HG03097 (cell line): Measurements from ENCODE around the gene STX8.
"Not testable (repeated sequence)": the region's sequence is repeated elsewhere in the genome, so short reads cannot be mapped to it uniquely, and the experiment has no call there.

Experiments used
- ATAC-seq: cut with Tn5 transposase; IDR thresholded peaks from one replicate; pipeline ENCODE4 v1.9.1; 2021; ENCODE audit not compliant: unreplicated experiment, low FRiP score

Gene STX8

DNA sequence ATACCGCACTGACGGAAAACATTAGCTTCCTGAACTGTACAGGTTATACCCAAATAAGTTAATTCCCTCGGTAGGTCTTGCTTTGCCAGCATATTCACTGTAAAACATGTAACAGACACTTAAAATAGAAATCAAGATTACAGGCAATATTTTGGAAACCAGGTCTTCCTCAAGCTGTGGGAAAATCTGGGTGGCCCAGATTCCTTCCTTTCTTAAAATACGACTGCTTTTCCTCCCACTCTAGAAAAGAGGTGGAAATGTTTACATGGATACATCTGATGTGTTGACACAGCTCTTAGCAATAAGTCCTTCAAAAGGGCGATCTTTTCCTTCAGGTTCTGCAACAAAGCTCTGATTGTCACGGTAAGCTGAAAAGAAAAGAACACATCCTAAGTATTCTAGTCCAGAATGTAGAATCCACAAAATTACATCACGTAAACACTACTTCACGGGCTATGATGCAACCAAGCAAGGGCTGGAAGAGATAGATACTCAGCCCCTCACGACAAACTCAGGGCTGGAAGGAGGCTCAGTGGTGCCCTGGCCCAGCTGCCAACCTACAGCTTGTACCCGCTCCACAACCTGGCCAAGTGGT, 18.4 kb downstream of the STX8 start:
- no peak for ATAC-seq

DNA sequence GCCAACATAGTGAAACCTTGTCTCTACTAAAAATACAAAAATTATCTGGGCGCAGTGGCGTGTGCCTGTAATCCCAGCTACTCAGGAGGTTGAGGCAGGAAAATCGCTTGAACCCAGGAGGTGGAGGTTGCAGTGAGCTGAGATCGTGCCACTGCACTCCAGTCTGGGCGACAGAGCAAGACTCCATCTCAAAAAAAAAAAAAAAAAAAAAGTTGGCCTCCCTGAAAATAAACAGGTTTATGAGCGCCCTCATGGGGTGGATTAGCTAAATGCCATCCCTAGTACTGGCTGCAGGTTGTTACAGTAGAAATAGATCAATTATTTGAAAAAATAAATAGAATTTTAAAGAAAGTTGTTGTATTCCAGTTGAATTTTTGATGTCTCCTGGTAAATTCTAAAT, 20.9 kb downstream of the STX8 start:
- ATAC-seq: not testable (repeated sequence)

DNA sequence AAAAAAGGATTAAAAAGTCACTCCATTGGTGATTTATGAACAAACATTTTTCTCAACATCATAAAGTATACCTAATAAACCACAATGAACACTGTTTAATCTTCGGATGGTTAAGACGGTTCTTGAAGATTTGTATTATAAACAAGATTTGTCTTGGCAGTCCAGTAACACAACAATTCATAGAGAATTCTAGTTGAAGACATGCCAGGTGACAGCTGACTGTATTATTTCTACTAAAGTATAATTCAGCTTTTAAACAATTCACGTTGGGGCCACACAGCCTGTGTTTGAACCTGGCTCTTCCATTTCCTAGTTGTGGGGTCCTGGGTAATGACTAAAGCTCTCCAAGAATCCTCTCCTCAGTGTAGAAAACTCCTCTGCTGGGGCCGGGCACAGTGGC, 22.0 kb downstream of the STX8 start:
- no peak for ATAC-seq

DNA sequence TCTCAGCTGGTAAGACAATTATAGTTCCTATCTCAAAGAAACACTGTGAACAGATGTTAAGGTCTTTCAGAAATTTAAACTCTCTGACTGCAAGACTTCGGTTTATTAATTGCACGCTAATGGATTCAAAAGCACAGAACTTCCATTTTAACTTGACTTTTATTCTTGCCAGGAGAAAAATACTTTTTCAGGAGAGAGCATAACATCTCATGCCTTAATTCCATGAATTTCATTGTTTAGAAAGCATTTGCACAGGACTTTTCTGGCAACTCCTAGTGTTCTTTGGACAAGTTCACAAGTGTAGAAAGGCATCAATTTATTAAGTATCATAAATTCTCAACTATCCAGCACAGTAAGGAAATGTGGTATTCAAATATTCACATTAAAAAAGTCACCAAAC, 22.4 kb downstream of the STX8 start:
- no peak for ATAC-seq

DNA sequence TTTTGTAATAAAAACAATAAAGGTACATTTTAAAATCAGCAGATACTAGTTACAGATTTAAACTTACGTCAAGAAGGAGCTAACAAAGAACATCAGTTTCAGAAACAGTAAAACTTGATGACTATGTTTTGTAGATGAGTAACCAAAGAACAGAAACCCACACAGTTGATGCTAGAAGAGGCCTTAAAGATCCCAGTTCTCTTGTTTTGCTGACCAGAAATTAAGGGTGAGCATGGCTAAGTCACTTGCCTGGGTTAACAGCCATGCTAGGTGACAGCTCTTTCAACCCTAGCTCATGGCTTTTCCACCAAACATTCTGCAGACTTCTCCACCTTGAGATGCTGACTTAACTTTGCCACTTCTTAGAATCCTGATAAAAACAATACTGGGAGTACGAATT, 26.4 kb downstream of the STX8 start:
- ATAC-seq: no peak

DNA sequence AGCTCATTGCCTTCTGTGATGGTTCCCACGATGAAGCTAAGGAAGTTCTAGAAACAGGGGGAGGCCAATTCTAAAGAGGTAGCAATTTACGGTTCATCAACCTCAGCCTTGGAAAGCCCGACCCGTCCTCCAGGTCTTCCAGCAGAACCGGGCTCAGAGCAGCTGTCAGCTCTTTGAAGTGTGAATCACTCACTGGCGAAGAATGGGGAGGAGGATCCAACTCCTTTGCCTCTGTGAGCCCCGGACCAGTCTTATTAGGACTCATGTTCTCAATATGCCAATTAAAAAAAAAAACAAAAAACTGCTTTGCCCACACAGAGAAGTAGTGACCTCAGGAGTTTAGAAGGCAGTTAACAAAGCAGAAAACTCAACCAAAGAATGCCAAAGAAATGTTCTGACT, 31.4 kb downstream of the STX8 start:
- ATAC-seq: no peak

DNA sequence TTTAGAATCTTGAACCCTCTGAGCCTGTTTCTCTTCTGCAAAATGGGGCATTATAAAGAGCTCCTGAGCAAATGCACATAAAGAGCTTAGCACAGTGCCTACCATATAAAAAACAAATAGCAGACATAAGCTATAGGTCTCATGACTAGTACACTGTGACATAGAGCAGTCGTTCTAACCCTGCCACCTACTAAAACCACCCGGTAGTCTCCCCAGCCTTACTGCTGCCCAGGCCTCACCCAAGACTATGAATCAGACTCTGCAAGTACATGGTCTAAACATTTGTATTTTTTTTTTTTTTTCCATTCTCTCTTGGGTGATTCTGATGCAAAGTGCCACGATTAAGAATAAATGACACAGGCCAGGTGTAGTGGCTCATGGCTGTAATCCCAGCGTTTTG, 33.9 kb downstream of the STX8 start:
- ATAC-seq: no peak

DNA sequence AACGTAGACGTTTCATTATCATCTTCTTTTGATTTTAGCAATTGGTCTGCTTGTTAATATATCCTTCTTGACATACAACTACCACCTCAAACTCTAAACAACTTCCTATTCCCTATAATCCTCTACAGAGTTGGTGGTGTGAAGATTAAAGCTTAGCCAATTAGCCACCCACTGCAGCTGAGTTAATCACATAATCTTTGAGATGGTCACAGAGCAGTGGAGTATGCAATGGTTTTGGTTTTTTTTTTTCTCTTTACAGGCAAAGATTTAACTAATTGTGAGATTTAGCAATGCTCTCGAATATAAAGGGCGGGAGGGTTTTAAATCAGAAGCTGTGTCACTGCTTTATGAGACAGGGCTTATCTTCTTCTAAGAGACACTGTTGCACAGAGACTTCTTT, 37.0 kb downstream of the STX8 start:
- no peak for ATAC-seq

DNA sequence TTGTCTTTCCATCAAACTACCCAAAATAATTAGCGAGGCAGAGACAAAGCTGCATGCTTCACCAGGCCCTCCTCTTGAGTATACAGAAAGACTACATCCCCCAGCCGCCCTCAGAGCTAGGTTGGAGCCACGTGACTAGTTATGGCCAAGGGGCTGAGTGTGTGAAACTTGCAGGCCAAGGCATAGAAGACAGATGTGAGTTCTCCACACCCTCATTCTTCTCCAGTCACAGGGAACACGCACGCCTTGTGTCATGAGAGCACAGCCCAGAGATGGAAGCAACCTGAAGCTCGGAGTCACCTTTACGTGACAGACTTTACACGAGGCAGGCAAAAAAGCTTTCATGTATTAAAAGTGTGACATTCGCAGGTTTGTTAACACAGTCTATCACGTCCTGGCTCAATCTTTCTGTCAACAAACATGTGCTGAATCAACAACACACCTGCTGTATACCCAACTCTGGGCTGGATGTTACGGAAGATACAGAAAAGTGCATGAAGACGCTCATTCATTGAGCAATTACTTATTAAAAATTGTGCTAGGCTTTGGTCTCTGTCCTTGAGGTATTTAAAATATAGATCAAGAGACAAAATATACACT, 38.3 kb downstream of the STX8 start:
- ATAC-seq: no peak

DNA sequence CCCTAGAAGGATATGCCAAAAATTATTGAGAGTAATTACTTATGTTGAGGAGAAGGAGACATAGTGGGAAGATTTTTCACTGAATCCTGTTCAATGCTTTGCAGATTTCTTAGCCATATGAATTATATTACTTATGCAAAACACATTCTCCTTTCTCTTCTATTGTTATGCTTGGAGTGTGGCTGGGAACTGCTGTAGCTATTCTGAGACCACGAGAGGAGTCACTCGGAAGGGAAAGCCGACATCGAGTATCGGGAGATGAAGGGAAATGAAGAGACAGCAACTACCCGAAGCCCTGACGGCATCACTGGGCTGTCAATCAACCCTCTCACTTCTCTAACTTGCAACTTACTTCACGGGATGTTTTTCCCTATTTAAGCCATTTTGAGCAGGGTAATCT, 39.6 kb downstream of the STX8 start:
- no peak for ATAC-seq

DNA sequence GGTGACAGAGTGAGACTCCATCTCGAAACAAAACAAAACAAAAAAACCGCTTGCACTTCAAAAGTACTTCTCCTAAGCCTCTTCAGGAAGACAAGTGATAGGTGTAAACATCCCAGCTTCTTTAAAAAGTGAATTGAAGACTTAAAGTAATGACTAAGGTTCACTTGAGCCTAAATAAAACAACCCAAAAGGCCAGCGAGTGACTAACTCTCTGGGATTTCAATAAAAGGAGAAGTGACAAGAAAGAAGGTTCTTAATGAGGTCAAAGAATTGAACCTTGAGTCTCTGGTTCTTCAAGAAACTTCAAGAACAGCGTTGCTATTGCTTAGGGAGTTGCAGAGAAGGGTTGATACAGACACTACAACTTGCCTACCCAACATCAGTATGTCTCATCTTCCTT, 42.2 kb downstream of the STX8 start:
- no peak for ATAC-seq

DNA sequence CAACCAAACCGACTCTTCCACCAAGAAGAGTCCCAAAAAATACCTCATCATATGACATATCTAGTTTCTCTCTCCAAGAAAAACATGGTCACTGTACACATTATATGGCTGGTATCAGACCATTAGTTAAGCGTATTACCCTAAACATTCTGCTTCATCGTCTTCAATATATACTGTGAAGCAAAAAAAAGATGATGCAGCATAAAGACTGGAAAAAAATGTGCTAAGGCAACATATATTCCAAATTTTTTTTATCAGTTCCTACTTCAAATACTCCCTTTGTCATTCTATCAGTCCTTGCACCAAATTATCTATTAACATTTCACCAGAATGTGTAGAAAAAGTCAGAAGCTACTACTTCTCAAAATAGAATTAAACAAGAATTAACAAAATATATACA, 42.9 kb downstream of the STX8 start:
- no peak for ATAC-seq

DNA sequence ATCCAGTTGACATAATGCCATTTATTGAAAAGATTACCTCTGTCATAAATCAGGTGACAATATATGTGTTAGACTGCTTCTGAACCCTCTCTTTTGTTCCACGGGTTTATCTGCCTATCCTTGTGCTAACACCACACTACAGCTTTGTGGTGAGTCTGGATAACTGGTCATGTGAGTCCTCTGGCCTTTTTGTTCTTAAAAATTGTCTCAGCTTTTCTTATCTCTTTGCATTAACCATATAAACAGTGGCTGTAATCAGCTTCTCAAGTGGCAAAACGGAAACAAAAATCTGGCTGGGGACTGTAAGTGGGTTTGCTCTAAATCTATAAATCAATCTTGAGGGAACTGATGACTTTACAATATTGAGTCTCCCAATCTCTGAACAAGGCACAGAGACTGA, 44.6 kb downstream of the STX8 start:
- ATAC-seq: no peak

DNA sequence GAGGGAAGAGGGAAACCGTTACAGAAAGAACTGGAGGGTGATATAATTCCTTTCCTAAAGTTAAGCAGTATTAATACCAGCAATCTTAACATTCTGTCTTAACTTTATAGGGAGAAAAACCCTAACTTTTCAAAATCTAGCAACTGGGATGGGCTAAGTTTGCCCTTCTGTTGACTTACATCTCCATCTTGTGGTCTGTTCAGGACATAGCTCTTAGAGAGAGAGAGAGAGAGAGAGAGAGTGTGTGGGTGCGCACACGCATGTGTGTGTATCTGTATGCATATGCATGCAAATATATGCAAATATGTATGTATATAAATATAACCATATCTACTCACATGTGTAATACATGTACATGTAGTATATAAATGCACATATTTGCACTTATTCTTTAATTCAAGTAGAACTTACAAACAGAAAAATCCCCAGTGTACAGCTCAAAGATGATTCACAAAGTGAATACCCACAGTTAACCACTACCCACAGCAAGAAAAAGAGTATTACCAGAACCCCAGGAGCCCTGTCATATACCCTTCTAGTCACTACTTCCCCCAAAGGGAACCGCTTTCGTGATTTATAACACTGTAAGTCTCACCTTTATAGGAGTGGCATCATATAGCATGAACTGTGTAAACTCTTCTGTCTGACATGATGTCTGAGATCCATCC, 46.5 kb downstream of the STX8 start:
- ATAC-seq: no peak

DNA sequence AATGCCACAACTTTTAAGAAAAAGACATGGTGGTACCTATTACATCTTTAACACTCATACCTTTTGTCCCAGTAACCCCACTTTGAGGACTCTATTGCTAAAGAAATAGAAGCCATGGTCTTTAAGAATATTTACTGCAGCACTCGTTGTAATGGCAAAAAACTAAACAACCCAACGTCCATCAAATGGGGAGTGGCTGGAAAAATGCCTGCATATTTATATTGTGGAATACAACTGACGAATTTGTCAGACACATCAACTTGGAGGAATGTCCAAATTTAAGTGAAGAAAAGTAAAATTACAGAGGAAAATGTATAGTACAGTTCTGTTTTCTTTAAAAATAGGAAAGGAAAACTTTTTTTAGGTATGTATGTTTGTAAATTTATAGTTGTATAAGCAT, 47.8 kb downstream of the STX8 start:
- no peak for ATAC-seq

DNA sequence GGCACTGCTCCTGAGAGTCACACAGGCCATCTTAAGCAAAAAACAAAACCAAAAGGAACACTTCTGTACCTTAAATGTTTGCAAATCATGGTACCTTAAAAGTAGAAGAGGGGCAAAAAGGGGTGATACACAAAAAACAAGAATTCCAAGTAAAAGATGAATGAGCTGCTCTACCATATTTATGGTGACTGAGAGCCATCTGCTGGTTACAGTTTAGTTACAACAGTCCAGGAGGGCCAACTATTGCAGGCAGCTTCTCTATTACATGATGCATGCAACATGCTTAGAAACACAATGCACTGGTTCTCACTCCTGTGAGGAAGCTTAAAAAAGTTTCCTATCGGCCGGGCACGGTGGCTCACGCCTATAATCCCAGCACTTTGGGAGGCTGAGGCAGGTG, 53.5 kb downstream of the STX8 start:
- ATAC-seq: no peak

DNA sequence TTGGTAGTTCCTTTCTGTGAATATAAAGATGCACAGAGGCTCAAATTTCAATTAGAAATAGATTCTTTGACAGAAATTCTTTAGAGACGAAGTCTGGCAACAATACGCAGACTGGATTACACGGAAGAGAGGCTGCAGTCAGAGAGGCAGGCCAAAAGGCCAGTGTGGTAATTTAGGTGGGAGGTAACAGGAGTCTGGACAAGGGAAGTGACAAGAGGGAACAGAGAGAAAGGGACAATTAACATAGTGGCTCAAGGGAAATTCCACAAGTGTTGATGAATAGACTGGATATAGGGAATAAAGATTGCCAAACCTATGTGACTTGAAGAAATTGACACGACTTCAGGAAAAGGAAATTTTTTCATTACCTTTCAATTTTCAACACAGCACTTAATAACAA, 54.6 kb downstream of the STX8 start:
- ATAC-seq: no peak

DNA sequence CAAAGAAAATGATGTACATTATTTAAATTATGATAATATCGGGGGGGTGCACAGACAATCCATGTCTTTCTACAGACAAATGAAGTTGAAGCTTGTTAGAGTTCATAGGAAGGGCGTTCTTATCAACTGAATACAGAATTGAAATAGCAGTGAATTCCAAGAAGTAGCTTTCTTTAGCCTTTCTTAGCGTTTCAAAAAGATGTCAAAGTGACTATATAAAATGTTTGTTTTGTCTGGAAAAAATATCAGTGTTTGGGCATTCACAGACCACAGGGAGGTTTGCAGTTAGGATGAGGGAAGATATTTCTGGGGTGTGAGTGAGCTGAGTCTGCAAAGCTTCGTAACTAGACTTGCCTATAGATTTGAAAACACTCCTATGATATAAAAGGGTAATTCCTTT, 55.0 kb downstream of the STX8 start:
- no peak for ATAC-seq

DNA sequence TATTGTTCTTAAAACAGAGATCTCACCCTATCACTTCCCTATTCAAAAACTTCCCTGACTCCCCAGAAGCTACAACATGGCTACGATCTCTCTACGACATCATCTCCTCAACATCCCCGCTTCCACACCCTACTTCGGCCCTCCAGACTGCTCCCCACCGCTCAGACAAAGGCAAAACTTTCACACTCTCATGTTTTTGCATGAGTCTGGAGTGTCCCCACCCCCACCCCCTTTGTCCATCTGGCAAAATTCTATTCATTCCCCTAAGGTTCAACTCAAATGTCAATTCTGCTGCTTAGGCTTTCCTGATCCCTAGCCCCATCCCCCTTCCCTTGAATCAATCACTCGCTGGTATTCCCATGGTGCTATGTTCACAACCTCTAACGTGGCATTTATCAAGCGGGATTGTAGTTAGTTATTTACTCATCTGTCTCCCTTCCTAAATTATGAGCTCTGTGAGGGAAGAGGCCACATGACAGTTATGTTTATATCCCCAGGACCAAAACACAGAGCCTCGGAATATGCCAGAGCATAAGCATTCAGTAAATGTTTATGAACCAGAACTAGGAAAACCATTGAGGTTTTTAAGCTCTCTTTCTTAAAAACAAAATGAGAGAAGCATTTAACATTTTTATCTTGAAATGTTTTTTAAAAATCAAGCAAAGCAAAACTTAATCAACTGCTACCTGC, 55.9 kb downstream of the STX8 start:
- ATAC-seq: no peak

DNA sequence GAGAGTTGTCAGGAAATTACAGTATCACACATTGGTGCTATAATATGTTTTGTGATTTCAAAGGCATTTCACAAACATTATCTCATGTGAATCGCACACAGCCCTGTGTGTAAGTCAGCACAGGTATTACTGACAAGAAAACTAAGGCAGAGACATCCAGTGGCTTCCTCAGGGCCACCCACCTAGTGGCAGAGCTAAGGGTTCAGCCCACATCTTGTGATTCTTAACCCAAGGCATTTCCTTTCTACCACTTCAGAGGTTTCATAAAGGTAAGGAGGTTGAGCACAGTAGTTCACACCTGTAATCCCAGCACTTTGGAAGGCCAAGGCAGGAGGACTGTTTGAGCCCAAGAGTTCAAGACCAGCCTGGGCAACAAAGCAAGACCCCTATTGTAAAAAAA, 58.2 kb downstream of the STX8 start:
- no peak for ATAC-seq

DNA sequence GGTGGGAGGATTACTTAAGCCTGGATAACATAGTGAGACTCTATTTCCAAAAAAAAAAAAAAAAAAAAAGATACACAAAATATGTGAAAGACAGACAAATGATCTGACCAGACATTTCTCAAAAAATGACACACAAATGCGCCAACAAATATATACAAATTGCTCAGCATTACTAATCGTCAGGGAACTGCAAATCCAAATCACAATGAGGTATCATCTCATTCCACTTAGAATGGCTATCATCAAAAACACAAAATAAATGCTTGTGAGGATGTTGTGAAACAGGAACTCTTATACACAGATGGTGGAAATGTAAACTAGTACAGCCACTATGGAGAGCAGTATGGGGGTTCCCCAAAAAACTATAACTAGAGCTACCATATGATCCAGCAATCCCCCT, 62.4 kb downstream of the STX8 start:
- ATAC-seq: no peak
